Fibroblast of pulmonary artery (primary cell): ENCODE measurements around the gene AGAP1.

Experiments
- DNase-seq: peaks from one replicate; pipeline ENCODE4 v3.0.0-alpha.2; 2010; ENCODE audit warnings: low read depth
- H3K4me3 ChIP-seq: replicated peaks from 2 replicates; pipeline ENCODE4 v1.5.1; 2011; ENCODE audit warnings: low read depth, mild to moderate bottlenecking, control low read depth, low read length, moderate library complexity
- TF ChIP-seq, protein P1 (sequence below): IDR thresholded peaks from 2 replicates; pipeline ENCODE4 v1.5.1; 2011; ENCODE audit warnings: mild to moderate bottlenecking, control low read depth, low read length, inconsistent platforms; ENCODE audit errors: missing control alignments

The AGAP1 gene

GRCh38 chr2:235587202-235587601 lies 93.4 kb downstream of the AGAP1 start:
- no peak overlapping the region for H3K4me3 ChIP-seq
- TF ChIP-seq, protein P1, sequence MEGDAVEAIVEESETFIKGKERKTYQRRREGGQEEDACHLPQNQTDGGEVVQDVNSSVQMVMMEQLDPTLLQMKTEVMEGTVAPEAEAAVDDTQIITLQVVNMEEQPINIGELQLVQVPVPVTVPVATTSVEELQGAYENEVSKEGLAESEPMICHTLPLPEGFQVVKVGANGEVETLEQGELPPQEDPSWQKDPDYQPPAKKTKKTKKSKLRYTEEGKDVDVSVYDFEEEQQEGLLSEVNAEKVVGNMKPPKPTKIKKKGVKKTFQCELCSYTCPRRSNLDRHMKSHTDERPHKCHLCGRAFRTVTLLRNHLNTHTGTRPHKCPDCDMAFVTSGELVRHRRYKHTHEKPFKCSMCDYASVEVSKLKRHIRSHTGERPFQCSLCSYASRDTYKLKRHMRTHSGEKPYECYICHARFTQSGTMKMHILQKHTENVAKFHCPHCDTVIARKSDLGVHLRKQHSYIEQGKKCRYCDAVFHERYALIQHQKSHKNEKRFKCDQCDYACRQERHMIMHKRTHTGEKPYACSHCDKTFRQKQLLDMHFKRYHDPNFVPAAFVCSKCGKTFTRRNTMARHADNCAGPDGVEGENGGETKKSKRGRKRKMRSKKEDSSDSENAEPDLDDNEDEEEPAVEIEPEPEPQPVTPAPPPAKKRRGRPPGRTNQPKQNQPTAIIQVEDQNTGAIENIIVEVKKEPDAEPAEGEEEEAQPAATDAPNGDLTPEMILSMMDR, result no peak

DNA sequence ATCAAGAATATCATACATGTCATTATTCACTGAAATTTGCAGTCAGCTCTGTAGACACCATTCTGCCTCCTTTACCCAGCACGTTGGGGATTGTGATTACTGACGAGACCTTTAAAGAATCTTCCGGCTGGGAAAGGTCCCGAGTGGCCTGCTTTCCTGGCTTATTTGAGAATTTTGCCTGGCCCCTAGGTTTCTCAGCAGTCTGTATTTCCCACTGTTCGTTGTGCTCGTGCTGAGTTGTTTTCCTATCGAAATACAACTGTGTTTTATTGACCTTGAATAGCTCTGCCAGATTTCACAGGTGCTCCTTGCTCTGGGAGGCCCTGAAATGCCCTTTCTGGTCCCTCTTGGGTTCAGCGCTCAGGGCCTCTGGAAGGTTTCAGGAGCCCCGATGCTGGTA lies 94.9 kb downstream of the AGAP1 start:
- no peak for DNase-seq
- no peak overlapping the region for H3K4me3 ChIP-seq
- TF ChIP-seq, protein P1, result no peak

More at GRCh38 chr2:235587202-235587601, 93.4 kb downstream of the AGAP1 start:
- DNase-seq, result no peak

GRCh38 chr2:235591231-235591730 lies 97.4 kb downstream of the AGAP1 start:
- no peak overlapping the region for H3K4me3 ChIP-seq
- no peak for DNase-seq
- TF ChIP-seq, protein P1, result no peak

DNA sequence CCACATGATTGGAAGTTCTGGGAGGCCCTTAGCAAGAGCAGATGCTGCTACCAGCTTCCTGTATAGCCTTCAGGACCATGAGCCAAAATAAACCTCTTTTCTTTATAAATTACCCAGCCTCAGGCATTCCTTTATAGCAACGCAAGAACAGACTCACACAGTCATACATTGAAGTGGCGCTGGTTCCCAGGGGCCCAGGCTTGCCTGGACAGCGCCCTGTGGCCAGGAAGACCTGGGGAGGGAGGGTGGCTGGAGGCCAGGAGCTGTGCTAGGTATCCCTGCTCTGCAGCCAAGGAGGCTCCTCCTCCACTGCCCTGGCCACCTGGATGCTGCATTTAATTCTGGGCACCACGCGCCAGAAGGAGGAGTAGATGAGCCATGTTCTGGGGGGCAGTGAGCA lies 98.1 kb downstream of the AGAP1 start:
- H3K4me3 ChIP-seq, result no peak overlapping the region
- TF ChIP-seq, protein P1, result no peak
- no peak for DNase-seq

DNA sequence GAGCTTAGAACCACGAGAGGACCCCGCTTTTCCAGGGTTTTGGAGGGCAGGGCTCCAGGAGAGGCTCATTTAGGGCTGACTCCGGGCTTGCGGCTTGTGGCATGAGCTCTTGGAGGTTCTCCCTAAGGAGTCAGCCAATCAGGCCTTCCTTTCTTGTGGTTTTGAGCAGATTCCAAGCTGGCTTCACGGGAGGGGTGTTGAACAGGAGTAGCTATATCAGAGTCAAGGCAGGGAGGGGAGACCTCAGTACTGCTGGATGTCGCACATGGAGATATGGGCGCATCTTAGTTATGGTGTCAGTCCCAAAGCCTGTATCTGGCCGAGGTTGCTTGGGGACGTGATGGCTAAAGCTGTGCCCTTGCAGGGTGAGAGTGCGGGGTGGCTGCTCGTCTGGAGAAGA lies 98.6 kb downstream of the AGAP1 start:
- DNase-seq, result no peak
- no peak overlapping the region for H3K4me3 ChIP-seq
- TF ChIP-seq, protein P1, result no peak

- no peak overlapping the region for H3K4me3 ChIP-seq
- TF ChIP-seq, protein P1, result no peak
These were observed 99.0 kb downstream of the AGAP1 start for GRCh38 chr2:235592836-235593235.

GRCh38 chr2:235594041-235594440 lies 100.2 kb downstream of the AGAP1 start:
- peak; percentile 91 for DNase-seq
- TF ChIP-seq, protein P1, result peak; percentile 60

More at GRCh38 chr2:235592836-235593235, 99.0 kb downstream of the AGAP1 start:
- no peak for DNase-seq

More at GRCh38 chr2:235594041-235594440, 100.2 kb downstream of the AGAP1 start:
- no peak overlapping the region for H3K4me3 ChIP-seq
